GM19324 (cell line): ENCODE measurements around the gene UAP1L1.
"Not testable (repeated sequence)": the region's sequence is repeated elsewhere in the genome, so short reads cannot be mapped to it uniquely, and the experiment has no call there.

Source experiments
- ATAC-seq: cut with Tn5 transposase; IDR thresholded peaks from one replicate; pipeline ENCODE4 v1.9.1; 2021; ENCODE audit warnings: mild to moderate bottlenecking, moderate library complexity; ENCODE audit not compliant: unreplicated experiment, low FRiP score

UAP1L1 gene

GRCh38 chr9:137111788-137112563 lies 34.7 kb downstream of the UAP1L1 start:
- no peak for ATAC-seq

GRCh38 chr9:137112564-137113384 lies 35.5 kb downstream of the UAP1L1 start:
- ATAC-seq: no peak

GRCh38 chr9:137113385-137114159 lies 36.3 kb downstream of the UAP1L1 start:
- no peak for ATAC-seq

- peak; percentile 3 for ATAC-seq
These were observed 36.9 kb downstream of the UAP1L1 start for GRCh38 chr9:137114220-137114612.

- peak; percentile 79 for ATAC-seq
These were observed 37.5 kb downstream of the UAP1L1 start, which contains the start of gene DPP7 for GRCh38 chr9:137114613-137115393. Gene DPP7, minus strand, starts transcription at chr9:137114733. Its CDS starts 20 bp downstream, at chr9:137114713.

GRCh38 chr9:137115394-137116026 lies 38.2 kb downstream of the UAP1L1 start:
- ATAC-seq: no peak

- ATAC-seq: no peak
These were observed 38.8 kb downstream of the UAP1L1 start for GRCh38 chr9:137116027-137116507.

- ATAC-seq: no peak
These were observed 39.4 kb downstream of the UAP1L1 start for GRCh38 chr9:137116728-137117127.

- ATAC-seq: no peak
These were observed 40.0 kb downstream of the UAP1L1 start for GRCh38 chr9:137117269-137117731.

GRCh38 chr9:137118092-137118603 lies 40.8 kb downstream of the UAP1L1 start:
- not testable (repeated sequence) for ATAC-seq

- ATAC-seq: not testable (repeated sequence)
These were observed 44.8 kb downstream of the UAP1L1 start for GRCh38 chr9:137121927-137122795.

GRCh38 chr9:137122796-137123467 lies 45.6 kb downstream of the UAP1L1 start:
- ATAC-seq: not testable (repeated sequence)

GRCh38 chr9:137123468-137123837 lies 46.1 kb downstream of the UAP1L1 start:
- ATAC-seq: no peak

- not testable (repeated sequence) for ATAC-seq
These were observed 46.7 kb downstream of the UAP1L1 start for GRCh38 chr9:137123952-137124462.

GRCh38 chr9:137126786-137127185 lies 49.5 kb downstream of the UAP1L1 start:
- no peak for ATAC-seq

- no peak for ATAC-seq
These were observed 50.2 kb downstream of the UAP1L1 start for GRCh38 chr9:137127301-137128157.
